NB4 (cell line): ENCODE measurements around the gene PLEKHG3.

Source experiments
- CTCF ChIP-seq: IDR thresholded peaks from one replicate; pipeline ENCODE4 v1.5.1; 2012; ENCODE audit warnings: low read depth, low read length
- MAX ChIP-seq: IDR thresholded peaks from 2 replicates; pipeline ENCODE4 v1.6.1; 2011; ENCODE audit warnings: low read depth, low read length
- POLR2A ChIP-seq: IDR thresholded peaks from 2 replicates; pipeline ENCODE4 v1.6.1; 2011; ENCODE audit warnings: mild to moderate bottlenecking; ENCODE audit not compliant: insufficient read length; ENCODE audit errors: extremely low read depth

DNA sequence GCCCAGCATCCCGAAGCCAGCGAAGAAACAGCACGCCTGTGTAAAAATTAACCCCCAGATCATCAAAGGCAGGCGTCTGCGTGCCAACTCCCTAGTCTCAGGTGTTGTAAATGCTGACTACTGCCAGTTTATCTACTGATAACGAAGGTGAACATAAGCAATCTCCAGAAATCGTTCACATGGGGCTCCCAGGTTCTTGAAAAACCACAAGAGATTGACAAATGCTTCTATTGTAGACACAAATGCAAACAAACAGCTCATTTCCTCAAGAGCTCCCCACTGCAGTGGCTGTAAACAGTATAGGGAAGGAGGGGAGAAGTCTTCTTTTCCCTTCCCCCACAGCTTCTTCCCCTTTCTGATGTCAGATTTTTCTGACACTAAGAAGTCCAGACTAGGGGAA lies 5.3 kb upstream of the PLEKHG3 start:
- peak; percentile 36; the same call in 1 of the 2 replicates for TF ChIP-seq MAX
- TF ChIP-seq POLR2A, result no peak
- no peak for TF ChIP-seq CTCF
